Gastrocnemius medialis (tissue), 4 donors: ENCODE measurements around the gene KIAA0319L.

Experiments used
- POLR2A ChIP-seq, 2 donors: fragments of 450-650 bp; IDR thresholded peaks; one replicate each; pipeline ENCODE4 v1.6.1; 2017; ENCODE audit warnings: antibody characterized with exemption in 2 of 2, mild to moderate bottlenecking in 2 of 2, moderate library complexity in 2 of 2
- TF ChIP-seq, protein P1 (sequence below), 5 experiments: fragments of 450-650 bp in 3 of 5; fragments of 200-600 bp in 2 of 5; sonication (generic) in 2 of 5; IDR thresholded peaks in 4 of 5; conservative IDR thresholded peaks in 1 of 5; 1 replicate in 4 of 5; 2 replicates in 1 of 5; pipeline ENCODE4 v1.5.1; 2016 to 2019; ENCODE audit warnings: antibody characterized with exemption in 5 of 5, mild to moderate bottlenecking in 3 of 5, moderate library complexity in 3 of 5

DNA sequence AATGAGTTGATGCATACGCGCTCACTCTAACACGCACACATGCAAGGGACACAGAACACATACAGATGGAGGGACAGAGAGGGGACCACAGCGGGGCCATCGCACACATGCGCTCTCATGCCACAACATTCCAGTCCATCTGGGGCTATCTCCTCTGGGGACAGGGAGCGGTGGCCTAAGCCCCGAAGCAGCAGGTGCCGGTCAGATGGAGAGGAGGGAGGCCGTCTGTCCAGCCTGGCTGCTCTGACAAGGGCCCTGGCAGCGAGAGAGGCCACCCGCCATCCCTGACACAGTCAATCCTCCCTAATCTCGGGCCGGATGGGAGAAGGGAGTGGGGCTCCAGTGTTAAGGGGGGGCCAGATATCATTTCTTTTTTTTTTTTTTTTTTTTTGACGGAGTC is 123.5 kb downstream of the KIAA0319L start:
- TF ChIP-seq, protein P1, sequence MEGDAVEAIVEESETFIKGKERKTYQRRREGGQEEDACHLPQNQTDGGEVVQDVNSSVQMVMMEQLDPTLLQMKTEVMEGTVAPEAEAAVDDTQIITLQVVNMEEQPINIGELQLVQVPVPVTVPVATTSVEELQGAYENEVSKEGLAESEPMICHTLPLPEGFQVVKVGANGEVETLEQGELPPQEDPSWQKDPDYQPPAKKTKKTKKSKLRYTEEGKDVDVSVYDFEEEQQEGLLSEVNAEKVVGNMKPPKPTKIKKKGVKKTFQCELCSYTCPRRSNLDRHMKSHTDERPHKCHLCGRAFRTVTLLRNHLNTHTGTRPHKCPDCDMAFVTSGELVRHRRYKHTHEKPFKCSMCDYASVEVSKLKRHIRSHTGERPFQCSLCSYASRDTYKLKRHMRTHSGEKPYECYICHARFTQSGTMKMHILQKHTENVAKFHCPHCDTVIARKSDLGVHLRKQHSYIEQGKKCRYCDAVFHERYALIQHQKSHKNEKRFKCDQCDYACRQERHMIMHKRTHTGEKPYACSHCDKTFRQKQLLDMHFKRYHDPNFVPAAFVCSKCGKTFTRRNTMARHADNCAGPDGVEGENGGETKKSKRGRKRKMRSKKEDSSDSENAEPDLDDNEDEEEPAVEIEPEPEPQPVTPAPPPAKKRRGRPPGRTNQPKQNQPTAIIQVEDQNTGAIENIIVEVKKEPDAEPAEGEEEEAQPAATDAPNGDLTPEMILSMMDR (IDR thresholded peaks at IDR 0.05 in 4 of 5, conservative IDR thresholded peaks at IDR 0.05 in 1 of 5), result no peak
- TF ChIP-seq POLR2A (IDR thresholded peaks at IDR 0.05), result no peak
